ENCODE results near the gene CAMK2D.
A peak's percentile ranks its signal among the peaks of the same experiment; 100 is the strongest.

Gene CAMK2D

GRCh38 chr4:113635739-113636437 is 125.7 kb downstream of the CAMK2D start:
- DNase-seq = no peak

GRCh38 chr4:113634081-113634969 is 127.2 kb downstream of the CAMK2D start:
- DNase-seq = no peak

- DNase-seq = no peak
Measured at GRCh38 chr4:113633467-113633866, 128.1 kb downstream of the CAMK2D start.

GRCh38 chr4:113628711-113629110 is 132.8 kb downstream of the CAMK2D start:
- DNase-seq = no peak

- DNase-seq = no peak
Measured at GRCh38 chr4:113627321-113627720, 134.2 kb downstream of the CAMK2D start.

- no peak for DNase-seq
Measured at GRCh38 chr4:113625902-113626301, 135.6 kb downstream of the CAMK2D start.

- no peak for DNase-seq
Measured at GRCh38 chr4:113623274-113623894, 138.2 kb downstream of the CAMK2D start.

GRCh38 chr4:113621633-113622032 is 139.9 kb downstream of the CAMK2D start:
- no peak for DNase-seq

GRCh38 chr4:113620032-113620431 is 141.5 kb downstream of the CAMK2D start:
- DNase-seq = no peak

- no peak for DNase-seq
Measured at GRCh38 chr4:113619526-113619925, 142.0 kb downstream of the CAMK2D start.

- DNase-seq = no peak
Measured at GRCh38 chr4:113618205-113618604, 143.3 kb downstream of the CAMK2D start.

GRCh38 chr4:113617195-113617594 is 144.3 kb downstream of the CAMK2D start:
- no peak for DNase-seq

- no peak for DNase-seq
Measured at GRCh38 chr4:113616443-113616842, 145.1 kb downstream of the CAMK2D start.

GRCh38 chr4:113614414-113614813 is 147.1 kb downstream of the CAMK2D start:
- DNase-seq = no peak

- no peak for DNase-seq
Measured at GRCh38 chr4:113613503-113613902, 148.0 kb downstream of the CAMK2D start.

- DNase-seq = peak; percentile 12
Measured at GRCh38 chr4:113610537-113610936, 151.0 kb downstream of the CAMK2D start.

- no peak for DNase-seq
Measured at GRCh38 chr4:113607998-113608397, 153.5 kb downstream of the CAMK2D start.

- DNase-seq = no peak
Measured at GRCh38 chr4:113607147-113607720, 154.3 kb downstream of the CAMK2D start.

GRCh38 chr4:113604955-113605354 is 156.6 kb downstream of the CAMK2D start:
- no peak for DNase-seq

GRCh38 chr4:113603911-113604310 is 157.6 kb downstream of the CAMK2D start:
- no peak for DNase-seq

- DNase-seq = no peak
Measured at GRCh38 chr4:113602646-113603228, 158.8 kb downstream of the CAMK2D start.

- DNase-seq = no peak
Measured at GRCh38 chr4:113601636-113602035, 159.9 kb downstream of the CAMK2D start.

- no peak for DNase-seq
Measured at GRCh38 chr4:113596396-113596795, 165.1 kb downstream of the CAMK2D start.

Measured in NCI-H345 (cell line).